H1 (cell line): Measurements from ENCODE around the gene EGFR. TPM values are rescaled to one million over a fixed set of nuclear protein-coding genes. Genes with fewer than 3 reads are reported as not detected.

Source experiments
- CTCF ChIA-PET: fragments of 300-600 bp; sonication (Branson Sonifier 250); formaldehyde crosslinking; loops from one replicate; lab custom pipeline; 2021; ENCODE audit not compliant: partially characterized antibody; lab: Charles Lee
- POLR2A ChIA-PET: fragments of 300-600 bp; sonication (Branson Sonifier 250); formaldehyde crosslinking; loops from one replicate; lab custom pipeline; 2021; ENCODE audit warnings: inconsistent platforms; ENCODE audit not compliant: partially characterized antibody; lab: Charles Lee
- DNase-seq, 2 experiments: peaks; one replicate each; pipeline versions ENCODE4 v3.0.0 to v3.0.0-alpha.2; 2010 to 2022; ENCODE audit warnings: low spot score in 2 of 2, low read depth in 1 of 2, mixed read lengths in 1 of 2
- FAIRE-seq: peaks from 2 replicates; lab custom pipeline; 2011; peaks lifted over from hg19 to GRCh38; lab: Jason Lieb, UNC
- H2AFZ ChIP-seq: 2 replicates; pipeline ENCODE4 v1.8.1; 2012; ENCODE audit warnings: low read length, inconsistent platforms
- H2AK5ac ChIP-seq: 2 replicates; pipeline ENCODE4 v1.6.1; 2013; ENCODE audit warnings: low read depth, low read length
- H2BK120ac ChIP-seq: replicated peaks from 2 replicates; pipeline ENCODE3; 2013; ENCODE audit warnings: low read depth, low read length, inconsistent platforms
- H2BK12ac ChIP-seq: 2 replicates; pipeline ENCODE4 v1.6.1; 2013; ENCODE audit warnings: low read depth, low read length
- H2BK15ac ChIP-seq: 2 replicates; pipeline ENCODE4 v1.6.1; 2013; ENCODE audit warnings: low read length
- H2BK20ac ChIP-seq: 2 replicates; pipeline ENCODE4 v1.6.1; 2013; ENCODE audit warnings: low read length
- H2BK5ac ChIP-seq: 2 replicates; pipeline ENCODE4 v1.6.1; 2013; ENCODE audit warnings: low read depth, low read length
- H3K14ac ChIP-seq: 2 replicates; pipeline ENCODE4 v1.6.1; 2013; ENCODE audit warnings: inconsistent platforms; ENCODE audit not compliant: insufficient read length
- H3K18ac ChIP-seq: 2 replicates; pipeline ENCODE4 v1.6.1; 2013; ENCODE audit warnings: low read length; ENCODE audit errors: extremely low read depth
- H3K23ac ChIP-seq: 2 replicates; pipeline ENCODE4 v1.6.1; 2013; ENCODE audit warnings: inconsistent platforms; ENCODE audit not compliant: insufficient read length
- H3K23me2 ChIP-seq: 2 replicates; pipeline ENCODE4 v1.6.1; 2013; ENCODE audit warnings: low read depth, low read length
- H3K27ac ChIP-seq: 2 replicates; pipeline ENCODE4 v1.6.1; 2011; ENCODE audit warnings: low read depth, low read length, inconsistent platforms
- H3K27me3 ChIP-seq, 4 experiments: replicated peaks in 1 of 4; 1 replicate in 1 of 4; 2 replicates in 3 of 4; pipeline versions ENCODE4 v1.6.1 to v1.8.1; 2011 to 2013; ENCODE audit warnings: low read length in 3 of 4, mild to moderate bottlenecking in 3 of 4, inconsistent platforms in 2 of 4, mixed read lengths in 2 of 4, moderate library complexity in 1 of 4; ENCODE audit not compliant: control insufficient read depth in 3 of 4, insufficient read depth in 3 of 4; ENCODE audit errors: extremely low read depth in 1 of 4
- H3K36me3 ChIP-seq, 4 experiments: 2 replicates each; pipeline versions ENCODE4 v1.6.1 to v1.8.1; 2011 to 2013; ENCODE audit warnings: mild to moderate bottlenecking in 4 of 4, low read length in 3 of 4, moderate library complexity in 2 of 4, control low read depth in 1 of 4, inconsistent platforms in 1 of 4; ENCODE audit not compliant: insufficient read depth in 4 of 4, control insufficient read depth in 2 of 4
- H3K4ac ChIP-seq: replicated peaks from 2 replicates; pipeline ENCODE3; 2013; ENCODE audit warnings: low read length, low read depth, mixed read lengths, inconsistent platforms; ENCODE audit not compliant: insufficient read length
- H3K4me1 ChIP-seq, 4 experiments: replicated peaks in 1 of 4; 1 replicate in 1 of 4; 2 replicates in 3 of 4; pipeline versions ENCODE4 v1.6.1 to v1.8.1; 2011 to 2013; ENCODE audit warnings: low read length in 3 of 4, inconsistent platforms in 2 of 4, mixed read lengths in 1 of 4; ENCODE audit not compliant: insufficient read depth in 4 of 4, control insufficient read depth in 3 of 4
- H3K4me2 ChIP-seq, 2 experiments: 2 replicates each; pipeline versions ENCODE4 v1.6.1 to v1.8.1; 2011 to 2013; ENCODE audit warnings: low read depth in 2 of 2, low read length in 2 of 2, control low read depth in 1 of 2, inconsistent platforms in 1 of 2, mild to moderate bottlenecking in 1 of 2; ENCODE audit not compliant: insufficient read depth in 1 of 2
- H3K4me3 ChIP-seq, 4 experiments: fragments of 200-600, 300-600 bp in 1 of 4; sonication (generic), shearing (Covaris generic), sonication (Bioruptor Twin) in 1 of 4; 2 replicates each; pipeline versions ENCODE4 v1.5.1 to v1.8.1; 2011 to 2016; ENCODE audit warnings: low read length in 4 of 4, low read depth in 3 of 4, control low read depth in 2 of 4, inconsistent platforms in 2 of 4, mild to moderate bottlenecking in 2 of 4, mixed read lengths in 1 of 4, moderate library complexity in 1 of 4; ENCODE audit not compliant: insufficient read depth in 2 of 4; ENCODE audit errors: extremely low read depth in 1 of 4
- H3K56ac ChIP-seq: replicated peaks from 2 replicates; pipeline ENCODE3; 2013; ENCODE audit warnings: low read depth, mild to moderate bottlenecking, mixed read lengths, low read length, inconsistent platforms; ENCODE audit not compliant: insufficient read length
- H3K79me1 ChIP-seq: 2 replicates; pipeline ENCODE4 v1.6.1; 2013; ENCODE audit warnings: low read depth, low read length, control low read depth
- H3K79me2 ChIP-seq, 2 experiments: 2 replicates each; pipeline versions ENCODE4 v1.6.1 to v1.8.1; 2012 to 2013; ENCODE audit warnings: low read length in 2 of 2, mild to moderate bottlenecking in 2 of 2, inconsistent platforms in 1 of 2; ENCODE audit not compliant: insufficient read depth in 2 of 2, control insufficient read depth in 1 of 2
- H3K9ac ChIP-seq, 4 experiments: replicated peaks in 1 of 4; 1 replicate in 1 of 4; 2 replicates in 3 of 4; pipeline versions ENCODE4 v1.6.1 to v1.8.1; 2011 to 2013; ENCODE audit warnings: low read depth in 3 of 4, low read length in 3 of 4, control low read depth in 2 of 4, mild to moderate bottlenecking in 2 of 4, moderate library complexity in 2 of 4, inconsistent platforms in 1 of 4; ENCODE audit errors: extremely low read depth in 1 of 4
- H3K9me3 ChIP-seq, 2 experiments: 2 replicates each; pipeline versions ENCODE4 v1.6.1 to v1.8.1; 2012 to 2013; ENCODE audit warnings: mild to moderate bottlenecking in 2 of 2, moderate library complexity in 2 of 2, control low read depth in 1 of 2, inconsistent platforms in 1 of 2, low read depth in 1 of 2, low read length in 1 of 2, mixed read lengths in 1 of 2; ENCODE audit not compliant: insufficient read depth in 2 of 2
- H4K20me1 ChIP-seq, 2 experiments: replicated peaks in 1 of 2; 2 replicates each; pipeline versions ENCODE3 to v1.8.1; 2011 to 2013; ENCODE audit warnings: inconsistent platforms in 2 of 2, low read length in 2 of 2, mild to moderate bottlenecking in 1 of 2; ENCODE audit not compliant: insufficient read depth in 2 of 2, control insufficient read depth in 1 of 2
- H4K5ac ChIP-seq: 2 replicates; pipeline ENCODE4 v1.6.1; 2013; ENCODE audit warnings: low read length, low read depth, mixed read lengths, inconsistent platforms; ENCODE audit not compliant: insufficient read length
- H4K8ac ChIP-seq: 2 replicates; pipeline ENCODE4 v1.8.0; 2013; ENCODE audit warnings: mild to moderate bottlenecking, moderate library complexity, low read length, inconsistent platforms; ENCODE audit not compliant: insufficient read depth; ENCODE audit errors: extremely low read depth
- H4K91ac ChIP-seq: replicated peaks from 2 replicates; pipeline ENCODE3; 2013; ENCODE audit warnings: low read length, mixed read lengths, inconsistent platforms; ENCODE audit not compliant: insufficient read length
- BACH1 ChIP-seq: IDR thresholded peaks from 2 replicates; pipeline ENCODE4 v1.6.1; 2012; ENCODE audit warnings: low read length, improper control_type of control experiment
- CHD1 ChIP-seq: IDR thresholded peaks from 2 replicates; pipeline ENCODE4 v1.6.1; 2012; ENCODE audit warnings: low read depth, low read length, improper control_type of control experiment
- CREB1 ChIP-seq: IDR thresholded peaks from 2 replicates; pipeline ENCODE4 v1.6.1; 2012; ENCODE audit warnings: inconsistent platforms
- GTF2F1 ChIP-seq: IDR thresholded peaks from 2 replicates; pipeline ENCODE4 v1.6.1; 2012; ENCODE audit warnings: low read depth, low read length, improper control_type of control experiment, borderline replicate concordance
- HDAC6 ChIP-seq: IDR thresholded peaks from one replicate; pipeline ENCODE4 v1.7.1; 2012; ENCODE audit warnings: low read depth, mild to moderate bottlenecking, inconsistent platforms, low read length, moderate library complexity
- JUND ChIP-seq: IDR thresholded peaks from 2 replicates; pipeline ENCODE4 v1.6.1; 2011; ENCODE audit warnings: mild to moderate bottlenecking, improper control_type of control experiment, low read length
- KDM1A ChIP-seq: fragments of 200-600, 300-600 bp; sonication (generic); IDR thresholded peaks from 2 replicates; pipeline ENCODE4 v1.7.1; 2016; ENCODE audit warnings: mild to moderate bottlenecking, low read length, borderline replicate concordance
- KDM4A ChIP-seq: IDR thresholded peaks from one replicate; pipeline ENCODE4 v1.7.1; 2012; ENCODE audit warnings: low read depth, mild to moderate bottlenecking, moderate library complexity, low read length, inconsistent platforms; ENCODE audit not compliant: severe bottlenecking
- KDM5A ChIP-seq: fragments of 200-600 bp; IDR thresholded peaks from 2 replicates; pipeline ENCODE4 v1.7.1; 2012; ENCODE audit warnings: mild to moderate bottlenecking, low read length, inconsistent platforms, mixed read lengths
- NANOG ChIP-seq: IDR thresholded peaks from 2 replicates; pipeline ENCODE4 v1.6.1; 2011; ENCODE audit warnings: low read length, low read depth, mild to moderate bottlenecking, inconsistent platforms; ENCODE audit not compliant: insufficient read depth, poor library complexity, severe bottlenecking
- NRF1 ChIP-seq: IDR thresholded peaks from 2 replicates; pipeline ENCODE4 v1.6.1; 2011; ENCODE audit warnings: mild to moderate bottlenecking, low read depth, low read length, improper control_type of control experiment
- SIRT6 ChIP-seq: IDR thresholded peaks from one replicate; pipeline ENCODE4 v1.7.1; 2012; ENCODE audit warnings: low read length, inconsistent platforms
- TAF1 ChIP-seq: IDR thresholded peaks from 2 replicates; pipeline ENCODE4 v1.6.1; 2011; ENCODE audit warnings: mild to moderate bottlenecking, low read depth, low read length
- TBP ChIP-seq: IDR thresholded peaks from 2 replicates; pipeline ENCODE4 v1.6.1; 2011; ENCODE audit warnings: low read depth, low read length, improper control_type of control experiment
- TCF12 ChIP-seq: IDR thresholded peaks from 2 replicates; pipeline ENCODE4 v1.6.1; 2011; ENCODE audit warnings: low read depth, mild to moderate bottlenecking, low read length
- WGBS, 2 experiments: shearing (Covaris generic) in 1 of 2; methylation state at CpG; one replicate each; pipeline versions ENCODE4 v1.1.6 to v1.1.7; 2013 to 2015; ENCODE audit warnings: low lambda C conversion rate in 2 of 2, mixed read lengths in 2 of 2, inconsistent platforms in 1 of 2, low coverage in 1 of 2, missing lambda C conversion rate in 1 of 2; ENCODE audit not compliant: insufficient replicate concordance in 2 of 2, insufficient coverage in 1 of 2, insufficient read length in 1 of 2; ENCODE audit errors: extremely low coverage in 1 of 2, missing lambda C conversion rate in 1 of 2; 5-methylcytosine and 5-hydroxymethylcytosine counted together
- polyA plus RNA-seq, 7 experiments: library from polyadenylated mRNA; depleted of rRNA in 3 of 7; stranded (reverse) in 5 of 7; unstranded in 2 of 7; fragments of >200 nt in 5 of 7; fragments of 200-250 nt in 2 of 7; gene quantifications; 1 replicate in 5 of 7; 2 replicates in 1 of 7; 4 replicates in 1 of 7; pipeline versions ENCODE4 v1.2.1 to v1.2.3, GENCODE V29; 2011 to 2013; ENCODE audit warnings: missing spikeins in 2 of 7, mixed read lengths in 2 of 7
- total RNA-seq: library from RNA; stranded (reverse); fragmentation: NEBNext Ultra II Directional; extraction: Animal tissue kit (Norgen Biotek cat#: 25700); gene quantifications from 2 replicates; pipeline ENCODE4 v1.2.1, GENCODE V29; 2021

Gene EGFR
- total and polyA plus RNA-seq, 2 of the 8 experiments (the other 6 are each of a cell fraction or from before 2014, with no cell fraction given) = 1.9 to 5.8 TPM

DNA sequence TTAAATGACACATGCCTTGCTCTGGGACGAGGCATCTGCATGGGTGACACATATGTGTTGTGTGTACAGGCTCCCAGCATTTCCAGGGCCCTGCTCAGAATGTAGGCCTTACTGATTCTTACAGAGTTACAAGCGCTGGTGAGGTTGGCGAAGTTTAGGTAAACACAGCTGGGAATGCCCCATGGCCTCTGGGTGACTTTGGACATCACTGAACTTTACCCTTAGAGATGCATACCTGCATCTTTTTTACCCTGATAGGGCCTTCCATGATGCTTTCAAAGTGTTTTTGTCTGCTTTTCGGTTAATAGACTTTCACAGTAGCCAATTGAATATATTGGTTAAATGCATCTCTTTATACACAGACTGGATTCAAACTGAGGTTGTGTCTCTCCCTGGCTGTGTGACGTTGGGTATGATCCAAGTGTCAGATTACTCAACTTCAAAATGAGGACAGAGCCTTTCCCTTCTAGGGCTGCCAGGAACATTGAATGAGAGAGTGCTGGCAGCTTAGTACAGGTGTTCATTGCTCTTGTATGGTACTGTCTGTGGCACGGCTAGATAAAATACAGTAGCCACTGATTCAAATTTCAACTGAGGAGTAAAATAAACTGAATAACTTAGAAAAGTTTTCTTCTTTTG, 29.5 kb downstream of the EGFR start:
- H4K91ac ChIP-seq = no peak overlapping the region
- H2BK120ac ChIP-seq = no peak overlapping the region
- H3K4ac ChIP-seq = no peak overlapping the region
- no peaks in the 10 kb centered on the region for H4K20me1 ChIP-seq
- POLR2A ChIA-PET = no interaction called here
- H2AFZ ChIP-seq = no peak overlapping the region
- CTCF ChIA-PET = no interaction called here
- H3K23me2 ChIP-seq = no peaks in the 10 kb centered on the region
- H3K18ac ChIP-seq = no peak overlapping the region
- no peak overlapping the region for H2BK5ac ChIP-seq
- no peaks in the 10 kb centered on the region for H3K4me1 ChIP-seq
- no peak overlapping the region for H2AK5ac ChIP-seq
- H3K4me3 ChIP-seq = no peak overlapping the region
- H3K27ac ChIP-seq = no peak overlapping the region
- H3K14ac ChIP-seq = no peak overlapping the region
- no peak for FAIRE-seq
- H4K8ac ChIP-seq = no peak overlapping the region
- no peaks in the 10 kb centered on the region for H3K36me3 ChIP-seq
- no peak overlapping the region for H2BK12ac ChIP-seq
- H3K4me2 ChIP-seq = no peak overlapping the region
- no peaks in the 10 kb centered on the region for H3K9me3 ChIP-seq
- no peak overlapping the region for H4K5ac ChIP-seq
- H3K27me3 ChIP-seq = no peaks in the 10 kb centered on the region
- H3K79me2 ChIP-seq = no peaks in the 10 kb centered on the region
- 89% methylated on average over 6 of the region's 6 CpGs; no CpG with 5 or more reads in 1 of the 2 experiments for WGBS, 2 experiments
- DNase-seq = no peak
- no peak overlapping the region for H2BK20ac ChIP-seq
- no peaks in the 10 kb centered on the region for H3K79me1 ChIP-seq
- H3K9ac ChIP-seq = no peak overlapping the region
- H3K56ac ChIP-seq = no peak overlapping the region
- no peak overlapping the region for H2BK15ac ChIP-seq
- no peak overlapping the region for H3K23ac ChIP-seq
- TF ChIP-seq TAF1 (no peak), KDM1A (no peak), NRF1 (no peak), KDM4A (no peak), SIRT6 (no peak), CREB1 (no peak), KDM5A (no peak), TCF12 (no peak), GTF2F1 (no peak), TBP (no peak), NANOG (no peak), BACH1 (no peak), JUND (no peak), CHD1 (no peak), HDAC6 (no peak)
